Small intestine (tissue), 7 donors: ENCODE data around the gene GUCA2A. TPM values are rescaled to one million over a fixed set of nuclear protein-coding genes. Genes with fewer than 3 reads are reported as not detected.

Source experiments
- DNase-seq, 2 donors: peaks; one replicate each; pipeline versions ENCODE4 v3.0.0 to v3.0.0-alpha.2; 2013
- FAIRE-seq: peaks from 2 replicates; lab custom pipeline; 2012; peaks lifted over from hg19 to GRCh38; lab: Jason Lieb, UNC
- H3K27ac ChIP-seq, 3 donors: one replicate each; pipeline ENCODE4 v1.5.1; 2013; ENCODE audit warnings: low read length in 2 of 3, mild to moderate bottlenecking in 2 of 3, control low read depth in 1 of 3, inconsistent platforms in 1 of 3, low read depth in 1 of 3, moderate library complexity in 1 of 3
- H3K27me3 ChIP-seq, 3 donors: one replicate each; pipeline ENCODE4 v1.6.1; 2013; ENCODE audit warnings: low read length in 3 of 3, inconsistent platforms in 1 of 3; ENCODE audit not compliant: control insufficient read depth in 3 of 3, insufficient read depth in 3 of 3
- H3K36me3 ChIP-seq, 3 donors: one replicate each; pipeline ENCODE4 v1.6.1; 2013; ENCODE audit warnings: low read length in 3 of 3, inconsistent platforms in 1 of 3, low read depth in 1 of 3, mild to moderate bottlenecking in 1 of 3, moderate library complexity in 1 of 3; ENCODE audit not compliant: control insufficient read depth in 3 of 3, insufficient read depth in 2 of 3
- H3K4me1 ChIP-seq, 3 donors: one replicate each; pipeline ENCODE4 v1.6.1; 2013; ENCODE audit warnings: low read length in 2 of 3, inconsistent platforms in 1 of 3, low read depth in 1 of 3, mild to moderate bottlenecking in 1 of 3, moderate library complexity in 1 of 3; ENCODE audit not compliant: control insufficient read depth in 3 of 3, insufficient read depth in 2 of 3
- H3K4me3 ChIP-seq, 3 donors: one replicate each; pipeline ENCODE4 v1.5.1; 2013; ENCODE audit warnings: low read length in 3 of 3, control low read depth in 1 of 3, inconsistent platforms in 1 of 3, low read depth in 1 of 3, mild to moderate bottlenecking in 1 of 3, moderate library complexity in 1 of 3
- H3K9me3 ChIP-seq, 2 donors: one replicate each; pipeline ENCODE4 v1.6.1; 2013; ENCODE audit warnings: low read depth in 1 of 2, low read length in 1 of 2; ENCODE audit not compliant: control insufficient read depth in 2 of 2, insufficient read depth in 1 of 2
- WGBS, 3 donors: extraction: QIAGEN DNeasy Blood & Tissue Kit; methylation state at CpG; one replicate each; pipeline ENCODE4 v1.1.7; 2013; 5-methylcytosine and 5-hydroxymethylcytosine counted together
- polyA plus RNA-seq, 4 donors: library from polyadenylated mRNA; stranded (reverse) in 3 of 4; unstranded in 1 of 4; fragments of 200-250 nt in 3 of 4; fragments of 120-200 nt in 1 of 4; gene quantifications; one replicate each; pipeline versions ENCODE4 v1.2.1 to v1.2.3, GENCODE V29; 2013
- donor health status: healthy with polysubstance abuse.
- donor health status: control.
- donor health status: control.
- donor health status: Bipolar disorder and iron deficiency.
- donor health status: healthy.

GUCA2A gene
- polyA plus RNA-seq, 4 donors, result 56.3 to 1,041 (median 107) TPM

- H3K4me1 ChIP-seq, result no peaks in the 10 kb centered on the region
- peaks cover 2 to 27% (median 4%) of the 10 kb centered on the region in 3 donors for H3K27me3 ChIP-seq
- H3K36me3 ChIP-seq, result no peaks in the 10 kb centered on the region
- no peak overlapping the region for H3K27ac ChIP-seq
- H3K9me3 ChIP-seq, result no peaks in the 10 kb centered on the region
- 90 to 93% (median 91%) methylated on average over 3 of the region's 3 CpGs for WGBS, 3 donors
- FAIRE-seq, result no peak
- DNase-seq, result no peak
- H3K4me3 ChIP-seq, result no peak overlapping the region
Observed at GRCh38 chr1:42139444-42139843, 25.1 kb downstream of the GUCA2A start.

- H3K36me3 ChIP-seq, result no peaks in the 10 kb centered on the region
- H3K27me3 ChIP-seq, result peaks cover 2 to 24% (median 4%) of the 10 kb centered on the region in 3 donors
- WGBS, 3 donors, result 90 to 91% (median 91%) methylated on average over 4 of the region's 4 CpGs
- FAIRE-seq (no peak), DNase-seq (no peak)
- H3K9me3 ChIP-seq, result no peaks in the 10 kb centered on the region
- no peak overlapping the region for H3K4me3 ChIP-seq
- H3K27ac ChIP-seq, result no peak overlapping the region
- H3K4me1 ChIP-seq, result no peaks in the 10 kb centered on the region
Observed at GRCh38 chr1:42138586-42138985, 26.0 kb downstream of the GUCA2A start.

GRCh38 chr1:42137766-42138165 is 26.8 kb downstream of the GUCA2A start:
- DNase-seq (no peak), FAIRE-seq (no peak)
- H3K9me3 ChIP-seq, result no peaks in the 10 kb centered on the region
- no peaks in the 10 kb centered on the region for H3K36me3 ChIP-seq
- no peak overlapping the region for H3K4me3 ChIP-seq
- H3K27me3 ChIP-seq, result peaks cover 2 to 22% (median 4%) of the 10 kb centered on the region in 3 donors
- 81 to 84% (median 83%) methylated on average over 10 of the region's 10 CpGs for WGBS, 3 donors
- no peak overlapping the region for H3K27ac ChIP-seq
- no peaks in the 10 kb centered on the region for H3K4me1 ChIP-seq

DNA sequence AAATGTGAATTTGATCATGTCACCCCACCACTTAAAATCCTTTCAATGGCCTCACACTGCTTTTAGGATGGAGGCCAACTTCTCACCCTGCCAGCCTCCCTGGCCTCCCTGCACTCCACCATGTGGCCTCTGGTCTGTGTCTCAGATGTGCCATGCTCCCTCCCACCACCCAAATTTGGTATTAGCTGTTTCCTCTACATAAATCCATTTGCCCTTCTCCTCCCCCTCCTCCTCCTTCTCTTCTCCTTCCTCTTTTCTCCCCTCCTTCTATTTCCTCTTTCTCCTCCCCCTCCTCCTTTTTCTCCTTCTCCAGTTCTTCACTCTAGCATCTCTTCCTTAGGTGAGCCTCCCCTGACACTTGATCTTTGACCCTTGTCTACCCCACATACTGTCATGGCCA is 28.1 kb downstream of the GUCA2A start:
- Histone ChIP-seq H3K9me3 (no peaks in the 10 kb centered on the region), H3K27ac (no peak overlapping the region)

DNA sequence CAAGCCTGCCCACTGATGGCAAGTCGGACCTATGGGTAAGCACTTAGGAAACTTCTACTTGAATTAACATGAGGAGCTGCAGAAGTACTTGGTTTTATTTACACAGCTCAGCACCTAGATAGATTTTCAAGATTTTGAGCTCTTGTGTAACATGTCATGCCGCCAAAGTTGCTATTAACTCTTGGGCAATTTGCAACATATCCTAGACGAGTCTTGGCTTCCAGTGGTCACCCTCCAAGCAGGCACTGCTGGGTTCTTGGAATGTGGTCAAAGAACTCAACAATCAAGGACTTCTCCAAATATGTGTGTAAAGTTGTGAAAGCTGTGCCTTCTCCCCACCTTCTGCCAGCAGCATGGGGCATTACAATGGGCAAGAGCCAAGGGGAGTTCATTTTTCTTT is 29.1 kb downstream of the GUCA2A start:
- no peaks in the 10 kb centered on the region for H3K9me3 ChIP-seq
- 47 to 69% (median 60%) methylated on average over 3 of the region's 3 CpGs for WGBS, 3 donors
- no peak overlapping the region for H3K4me3 ChIP-seq
- H3K36me3 ChIP-seq, result no peaks in the 10 kb centered on the region
- no peak overlapping the region for H3K27ac ChIP-seq
- FAIRE-seq (no peak), DNase-seq (no peak)
- H3K4me1 ChIP-seq, result no peaks in the 10 kb centered on the region
- H3K27me3 ChIP-seq, result peaks cover 0 to 14% (median 2%) of the 10 kb centered on the region in 3 donors

More for the DNA sequence above, 28.1 kb downstream of the GUCA2A start:
- FAIRE-seq (no peak), DNase-seq (no peak)
- no peaks in the 10 kb centered on the region for H3K36me3 ChIP-seq
- no peak overlapping the region for H3K4me3 ChIP-seq
- H3K27me3 ChIP-seq, result peaks cover 0 to 15% (median 2%) of the 10 kb centered on the region in 3 donors
- H3K4me1 ChIP-seq, result no peaks in the 10 kb centered on the region

- Histone ChIP-seq H3K4me1 (no peaks in the 10 kb centered on the region), H3K36me3 (no peaks in the 10 kb centered on the region), H3K9me3 (no peaks in the 10 kb centered on the region), H3K4me3 (no peak overlapping the region), H3K27ac (no peak overlapping the region), H3K27me3 (peaks cover 0 to 12% (median 2%) of the 10 kb centered on the region in 3 donors)
- 79 to 82% (median 80%) methylated on average over 10 of the region's 10 CpGs for WGBS, 3 donors
- DNase-seq (no peak), FAIRE-seq (no peak)
Observed at GRCh38 chr1:42133809-42134526, 30.6 kb downstream of the GUCA2A start.

DNA sequence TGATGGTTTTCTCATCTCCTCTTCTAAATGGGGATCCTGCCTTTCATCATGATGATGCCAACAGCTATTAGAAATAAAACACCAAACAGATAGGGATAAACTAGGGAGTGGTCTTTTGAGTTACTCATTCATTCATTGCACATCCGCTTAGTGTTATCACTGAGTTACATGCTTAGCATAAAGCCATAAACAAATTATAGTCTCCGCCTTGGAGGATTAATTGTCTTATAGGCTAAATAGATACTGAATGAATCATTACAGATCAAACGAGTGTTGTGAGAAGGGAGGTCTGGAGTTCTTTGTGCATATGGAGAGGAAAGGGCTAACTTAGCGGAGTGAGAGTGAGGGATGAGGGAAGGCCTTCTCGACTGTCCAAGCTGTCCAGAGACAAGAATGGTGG is 31.2 kb downstream of the GUCA2A start:
- Histone ChIP-seq H3K27ac (no peak overlapping the region), H3K36me3 (no peaks in the 10 kb centered on the region), H3K27me3 (peaks cover 0 to 14% (median 2%) of the 10 kb centered on the region in 3 donors), H3K9me3 (no peaks in the 10 kb centered on the region), H3K4me1 (no peaks in the 10 kb centered on the region), H3K4me3 (no peak overlapping the region)
- 41 to 66% (median 50%) methylated on average over 5 of the region's 5 CpGs for WGBS, 3 donors
- no peak for DNase-seq
- FAIRE-seq, result no peak

DNA sequence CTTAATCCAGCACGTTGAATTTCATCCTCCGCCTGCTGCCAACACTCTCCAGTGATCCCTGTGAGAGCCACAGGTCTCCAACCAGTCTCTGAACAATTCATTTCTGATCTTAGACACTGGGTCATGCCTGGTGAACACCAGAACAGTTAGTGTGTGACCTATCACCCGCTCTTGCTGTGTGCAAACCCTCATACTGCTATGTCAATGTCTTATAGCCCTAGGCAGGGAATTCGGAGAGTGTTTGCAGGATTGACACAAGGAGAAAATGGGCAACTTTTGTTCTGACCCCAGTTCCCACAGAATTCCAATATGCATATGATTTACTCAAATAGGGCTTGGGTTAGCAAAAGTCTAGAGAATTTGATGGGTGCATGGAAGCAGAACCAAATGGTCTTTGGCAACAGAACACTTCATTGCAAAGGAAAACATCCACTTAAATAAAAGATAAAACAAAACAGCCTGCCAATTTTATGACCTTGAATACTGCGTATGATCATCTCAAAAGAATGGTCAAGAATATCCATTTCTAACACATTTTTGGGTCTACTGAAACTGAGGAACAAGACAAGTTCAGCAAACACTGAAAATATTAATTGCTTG is 34.4 kb downstream of the GUCA2A start:
- Histone ChIP-seq H3K27me3 (peaks cover 0 to 7% (median 0%) of the 10 kb centered on the region in 3 donors), H3K9me3 (no peaks in the 10 kb centered on the region), H3K27ac (no peak overlapping the region), H3K4me1 (no peaks in the 10 kb centered on the region), H3K4me3 (no peak overlapping the region), H3K36me3 (no peaks in the 10 kb centered on the region)
- DNase-seq (no peak), FAIRE-seq (no peak)
- 79 to 84% (median 79%) methylated on average over 5 of the region's 5 CpGs for WGBS, 3 donors
